Neural progenitor cell (in vitro differentiated cells): ENCODE data around the gene CRHR2. TPM values are rescaled to one million over a fixed set of nuclear protein-coding genes. Genes with fewer than 3 reads are reported as not detected.
A peak's percentile ranks its signal among the peaks of the same experiment; 100 is the strongest.

Source experiments
- DNase-seq: peaks from one replicate; pipeline ENCODE4 v3.0.0-alpha.2; 2016; ENCODE audit warnings: low spot score
- H2AFZ ChIP-seq: fragments of 200-600 bp; sonication (generic); replicated peaks from 2 replicates; pipeline ENCODE4 v1.6.1; 2016; ENCODE audit warnings: antibody characterized with exemption
- H3F3A ChIP-seq: fragments of 200-600 bp; sonication (generic); 2 replicates; pipeline ENCODE4 v1.6.1; 2016; ENCODE audit warnings: antibody characterized with exemption, low read depth
- H3K27ac ChIP-seq: fragments of 200-600 bp; sonication (generic); 2 replicates; pipeline ENCODE4 v1.5.1; 2016; ENCODE audit warnings: mild to moderate bottlenecking
- H3K27me3 ChIP-seq: fragments of 200-600 bp; sonication (generic); 2 replicates; pipeline ENCODE4 v1.6.1; 2016; ENCODE audit warnings: mild to moderate bottlenecking, moderate library complexity
- H3K36me3 ChIP-seq: fragments of 200-600 bp; sonication (generic); 2 replicates; pipeline ENCODE4 v1.5.1; 2016
- H3K4me1 ChIP-seq: fragments of 200-600 bp; sonication (generic); 2 replicates; pipeline ENCODE4 v1.6.1; 2016; ENCODE audit warnings: mixed run types
- H3K4me2 ChIP-seq: fragments of 200-600 bp; sonication (generic); 2 replicates; pipeline ENCODE4 v1.6.1; 2016
- H3K4me3 ChIP-seq: fragments of 200-600 bp; sonication (generic); 2 replicates; pipeline ENCODE4 v1.5.1; 2016
- H3K79me2 ChIP-seq: fragments of 200-600 bp; sonication (generic); 2 replicates; pipeline ENCODE4 v1.6.1; 2016; ENCODE audit warnings: low read depth
- H3K9ac ChIP-seq: fragments of 200-600 bp; sonication (generic); 2 replicates; pipeline ENCODE4 v1.6.1; 2016
- H3K9me3 ChIP-seq: fragments of 200-600 bp; sonication (generic); 2 replicates; pipeline ENCODE4 v1.5.1; 2016; ENCODE audit warnings: low read depth
- H4K20me1 ChIP-seq: fragments of 200-600 bp; sonication (generic); 2 replicates; pipeline ENCODE4 v1.6.1; 2016; ENCODE audit warnings: low read depth
- H3K27ac Mint-ChIP-seq: 3 replicates; pipeline ENCODE4 v1.8.0; 2021; ENCODE audit warnings: mixed read lengths
- H3K27me3 Mint-ChIP-seq: 2 replicates; pipeline ENCODE4 v1.8.0; 2022; ENCODE audit warnings: low read depth, mild to moderate bottlenecking, inconsistent platforms, moderate library complexity, mixed read lengths; ENCODE audit not compliant: insufficient read depth
- H3K36me3 Mint-ChIP-seq: 3 replicates; pipeline ENCODE4 v1.8.0; 2021; ENCODE audit warnings: mixed read lengths
- H3K4me1 Mint-ChIP-seq: 3 replicates; pipeline ENCODE4 v1.8.0; 2021; ENCODE audit warnings: mixed read lengths
- H3K4me3 Mint-ChIP-seq: 3 replicates; pipeline ENCODE4 v1.8.0; 2021; ENCODE audit warnings: mild to moderate bottlenecking, moderate library complexity, mixed read lengths
- H3K9me3 Mint-ChIP-seq: 3 replicates; pipeline ENCODE4 v1.8.0; 2020; ENCODE audit warnings: mixed read lengths
- CTCF ChIP-seq: fragments of 200-600 bp; sonication (generic); IDR thresholded peaks from 2 replicates; pipeline ENCODE4 v1.5.1; 2017; ENCODE audit warnings: antibody characterized with exemption, mild to moderate bottlenecking
- EZH2 ChIP-seq: fragments of 200-600 bp; sonication (generic); IDR thresholded peaks from 2 replicates; pipeline ENCODE4 v1.6.1; 2017; ENCODE audit warnings: antibody characterized with exemption, mild to moderate bottlenecking, moderate library complexity
- EZH2phosphoT487 ChIP-seq: fragments of 200-600 bp; sonication (generic); IDR thresholded peaks from 2 replicates; pipeline ENCODE4 v1.6.1; 2017; ENCODE audit warnings: antibody characterized with exemption
- total RNA-seq: library from RNA; depleted of rRNA; stranded (reverse); fragments of >200 nt; gene quantifications from 2 replicates; pipeline ENCODE4 v1.2.3, GENCODE V29; 2015; ENCODE audit warnings: low replicate concordance

The CRHR2 gene
- total RNA-seq, result 0.19 TPM in 1 of 2 replicates, not detected in the other

GRCh38 chr7:30682212-30683083 lies at the start of gene CRHR2:
Gene CRHR2 (minus strand): TSS chr7:30682456. CDS start chr7:30682280, 176 bp downstream.
- H3F3A ChIP-seq, result peaks cover 12% of the 10 kb centered on the region
- H3K9me3 Mint-ChIP-seq, result peaks cover 2% of the 10 kb centered on the region
- peak within 1 kb of the TSS; percentile 86 for H3K4me3 Mint-ChIP-seq
- H3K4me2 ChIP-seq, result peak within 1 kb of the TSS; percentile 94
- H3K27ac Mint-ChIP-seq, result no peak within 1 kb of the TSS
- TF ChIP-seq EZH2 (peak; percentile 58), EZH2phosphoT487 (no peak), CTCF (peak; percentile 64)
- H3K9me3 ChIP-seq, result no peaks in the 10 kb centered on the region
- H3K9ac ChIP-seq, result no peak within 1 kb of the TSS
- peaks cover 10% of the 10 kb centered on the region for H3K4me1 Mint-ChIP-seq
- H3K27me3 ChIP-seq, result peaks cover 48% of the 10 kb centered on the region
- H3K4me3 ChIP-seq, result peak within 1 kb of the TSS; percentile 54
- no peaks in the 10 kb centered on the region for H3K36me3 ChIP-seq
- H3K4me1 ChIP-seq, result peaks cover 21% of the 10 kb centered on the region
- H4K20me1 ChIP-seq, result peaks cover 63% of the 10 kb centered on the region
- H3K27me3 Mint-ChIP-seq, result peaks cover 43% of the 10 kb centered on the region
- H3K79me2 ChIP-seq, result no peaks in the 10 kb centered on the region
- no peak within 1 kb of the TSS for H3K27ac ChIP-seq
- no peaks in the 10 kb centered on the region for H3K36me3 Mint-ChIP-seq
- H2AFZ ChIP-seq, result peak within 1 kb of the TSS; percentile 59
- peak; percentile 78 for DNase-seq

- no peak overlapping the region for H3K27ac ChIP-seq
- no peak overlapping the region for H3K9ac ChIP-seq
- DNase-seq, result no peak
- peaks cover 5% of the 10 kb centered on the region for H3K4me1 ChIP-seq
- no peaks in the 10 kb centered on the region for H3K36me3 ChIP-seq
- H3K4me2 ChIP-seq, result no peak overlapping the region
- no peaks in the 10 kb centered on the region for H3F3A ChIP-seq
- Mint-ChIP-seq H3K9me3 (peaks cover 10% of the 10 kb centered on the region), H3K36me3 (no peaks in the 10 kb centered on the region), H3K4me3 (no peak overlapping the region), H3K27ac (peak overlapping the region; percentile 51), H3K4me1 (peaks cover 5% of the 10 kb centered on the region), H3K27me3 (peaks cover 3% of the 10 kb centered on the region)
- H2AFZ ChIP-seq, result no peak overlapping the region
- no peaks in the 10 kb centered on the region for H3K9me3 ChIP-seq
- TF ChIP-seq EZH2 (no peak), CTCF (no peak), EZH2phosphoT487 (no peak)
- no peak overlapping the region for H3K4me3 ChIP-seq
- H3K27me3 ChIP-seq, result no peaks in the 10 kb centered on the region
- no peaks in the 10 kb centered on the region for H3K79me2 ChIP-seq
- H4K20me1 ChIP-seq, result no peaks in the 10 kb centered on the region
Measured at GRCh38 chr7:30731581-30731980, 49.3 kb upstream of the CRHR2 start.

GRCh38 chr7:30730996-30731395 lies 48.7 kb upstream of the CRHR2 start:
- Histone ChIP-seq H3K9ac (no peak overlapping the region), H3K4me2 (no peak overlapping the region), H3K9me3 (no peaks in the 10 kb centered on the region), H3K27me3 (no peaks in the 10 kb centered on the region), H3K4me3 (no peak overlapping the region), H3K79me2 (no peaks in the 10 kb centered on the region), H2AFZ (no peak overlapping the region), H3F3A (no peaks in the 10 kb centered on the region), H3K4me1 (peaks cover 5% of the 10 kb centered on the region), H3K27ac (no peak overlapping the region), H3K36me3 (no peaks in the 10 kb centered on the region), H4K20me1 (no peaks in the 10 kb centered on the region)
- no peaks in the 10 kb centered on the region for H3K36me3 Mint-ChIP-seq
- H3K4me3 Mint-ChIP-seq, result no peak overlapping the region
- peaks cover 5% of the 10 kb centered on the region for H3K27me3 Mint-ChIP-seq
- DNase-seq, result no peak
- peaks cover 10% of the 10 kb centered on the region for H3K9me3 Mint-ChIP-seq
- H3K27ac Mint-ChIP-seq, result no peak overlapping the region
- H3K4me1 Mint-ChIP-seq, result peaks cover 5% of the 10 kb centered on the region
- TF ChIP-seq EZH2phosphoT487 (no peak), CTCF (no peak), EZH2 (no peak)
